Colonic mucosa (tissue), 4 donors: ENCODE results near the gene RNASEL. TPM values are rescaled to one million over a fixed set of nuclear protein-coding genes. Genes with fewer than 3 reads are reported as not detected.

ENCODE experiments used
- DNase-seq: peaks from one replicate; pipeline ENCODE4 v3.0.0-alpha.2; 2020
- H3K27ac ChIP-seq: fragments of 200-600 bp; one replicate; pipeline ENCODE4 v1.8.0; 2021
- H3K27me3 ChIP-seq: fragments of 200-600 bp; one replicate; pipeline ENCODE4 v1.8.0; 2021
- H3K36me3 ChIP-seq: fragments of 200-600 bp; one replicate; pipeline ENCODE4 v1.8.0; 2021
- H3K4me1 ChIP-seq: fragments of 200-600 bp; one replicate; pipeline ENCODE4 v1.8.0; 2021; ENCODE audit warnings: mild to moderate bottlenecking
- H3K4me3 ChIP-seq: fragments of 200-600 bp; one replicate; pipeline ENCODE4 v1.8.0; 2021
- H3K9ac ChIP-seq, 2 donors: one replicate each; pipeline ENCODE4 v1.7.0; 2013; ENCODE audit warnings: control low read depth in 2 of 2, low read depth in 2 of 2, low read length in 2 of 2
- H3K9me3 ChIP-seq: fragments of 200-600 bp; one replicate; pipeline ENCODE4 v1.8.0; 2021
- intact Hi-C: fragments of 100-400 bp; cut with DNase I; formaldehyde crosslinking; loops from one replicate; pipeline ENCODE4 v1.14.1; 2022
- total RNA-seq, 2 donors: library from RNA; stranded (reverse); fragmentation: NEBNext Ultra II Directional in 1 of 2; extraction: Animal tissue kit (Norgen Biotek cat#: 25700) in 1 of 2; gene quantifications; one replicate each; pipeline ENCODE4 v1.2.1, GENCODE V29; 2021
- TF ChIP-seq, protein P1 (sequence below): fragments of 200-600 bp; IDR thresholded peaks from one replicate; pipeline ENCODE4 v1.8.0; 2022; ENCODE audit warnings: antibody characterized with exemption, mild to moderate bottlenecking
- donor health status: healthy.
- donor health status: DM: no; HTN: no; CAD: no.
- donor health status: DM: no; HTN: no; CAD: no.

Gene RNASEL
- total RNA-seq, 2 donors from 2014 or later, result 16.2 to 19.5 TPM

DNA sequence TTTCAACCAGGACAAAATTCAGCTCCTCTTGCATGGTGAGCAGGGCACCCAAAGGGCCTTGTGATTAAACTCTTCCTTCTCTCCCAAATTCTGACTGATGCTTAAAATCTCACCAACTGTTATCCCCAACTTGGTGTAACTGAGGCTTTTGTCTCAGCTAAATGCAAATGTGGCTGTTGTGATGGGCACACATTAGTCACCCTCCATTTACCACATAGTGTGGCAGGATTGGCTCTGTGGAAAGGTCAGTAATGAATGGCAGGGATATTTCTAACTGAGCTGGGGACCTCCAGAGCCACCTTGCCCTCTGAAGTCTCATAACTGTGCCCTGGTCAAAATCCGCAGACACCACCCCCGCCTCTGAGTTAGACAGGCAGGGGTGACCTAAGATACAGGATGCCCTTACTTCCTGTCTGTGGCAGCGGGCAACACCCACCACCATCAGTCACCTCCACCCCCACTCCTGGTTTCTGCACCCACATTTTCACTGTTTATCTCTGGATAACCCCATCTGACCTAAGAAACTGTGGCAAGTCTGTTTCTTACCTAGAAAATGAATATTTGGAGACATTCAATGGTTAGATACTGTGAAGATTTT lies 40.5 kb upstream of the RNASEL start:
- Histone ChIP-seq H3K27ac (no peak overlapping the region), H3K27me3 (no peaks in the 10 kb centered on the region), H3K9ac (no peak overlapping the region), H3K36me3 (no peaks in the 10 kb centered on the region), H3K4me3 (no peak overlapping the region), H3K9me3 (no peaks in the 10 kb centered on the region), H3K4me1 (no peaks in the 10 kb centered on the region)
- intact Hi-C loops, result no loop called here
- TF ChIP-seq, protein P1, sequence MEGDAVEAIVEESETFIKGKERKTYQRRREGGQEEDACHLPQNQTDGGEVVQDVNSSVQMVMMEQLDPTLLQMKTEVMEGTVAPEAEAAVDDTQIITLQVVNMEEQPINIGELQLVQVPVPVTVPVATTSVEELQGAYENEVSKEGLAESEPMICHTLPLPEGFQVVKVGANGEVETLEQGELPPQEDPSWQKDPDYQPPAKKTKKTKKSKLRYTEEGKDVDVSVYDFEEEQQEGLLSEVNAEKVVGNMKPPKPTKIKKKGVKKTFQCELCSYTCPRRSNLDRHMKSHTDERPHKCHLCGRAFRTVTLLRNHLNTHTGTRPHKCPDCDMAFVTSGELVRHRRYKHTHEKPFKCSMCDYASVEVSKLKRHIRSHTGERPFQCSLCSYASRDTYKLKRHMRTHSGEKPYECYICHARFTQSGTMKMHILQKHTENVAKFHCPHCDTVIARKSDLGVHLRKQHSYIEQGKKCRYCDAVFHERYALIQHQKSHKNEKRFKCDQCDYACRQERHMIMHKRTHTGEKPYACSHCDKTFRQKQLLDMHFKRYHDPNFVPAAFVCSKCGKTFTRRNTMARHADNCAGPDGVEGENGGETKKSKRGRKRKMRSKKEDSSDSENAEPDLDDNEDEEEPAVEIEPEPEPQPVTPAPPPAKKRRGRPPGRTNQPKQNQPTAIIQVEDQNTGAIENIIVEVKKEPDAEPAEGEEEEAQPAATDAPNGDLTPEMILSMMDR, result no peak
- DNase-seq, result no peak

DNA sequence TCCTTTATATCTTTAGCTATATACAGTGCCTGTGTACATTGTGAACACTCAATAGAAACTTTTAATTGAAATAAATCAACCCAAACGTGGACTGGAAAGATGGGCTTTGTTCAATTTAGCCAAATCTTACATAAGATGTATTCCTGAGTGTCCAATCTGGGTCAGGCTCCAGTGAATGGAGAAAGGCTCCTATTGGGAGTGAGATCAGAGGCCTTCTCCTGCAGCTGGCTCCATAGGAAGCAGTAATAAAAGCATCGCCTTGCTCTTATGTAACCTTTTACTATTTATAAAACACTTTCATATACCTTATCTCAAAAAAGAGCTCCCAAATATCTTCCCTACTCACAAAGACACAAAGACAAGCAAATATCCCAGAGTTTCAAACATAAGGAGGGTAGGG lies 40.0 kb upstream of the RNASEL start:
- H3K27ac ChIP-seq, result no peak overlapping the region
- TF ChIP-seq, protein P1, result no peak
- no peak overlapping the region for H3K4me3 ChIP-seq
- H3K9ac ChIP-seq, result no peak overlapping the region
- no peaks in the 10 kb centered on the region for H3K36me3 ChIP-seq
- DNase-seq, result no peak
- H3K9me3 ChIP-seq, result no peaks in the 10 kb centered on the region
- intact Hi-C loops, result no loop called here
- no peaks in the 10 kb centered on the region for H3K27me3 ChIP-seq
- H3K4me1 ChIP-seq, result no peaks in the 10 kb centered on the region

DNA sequence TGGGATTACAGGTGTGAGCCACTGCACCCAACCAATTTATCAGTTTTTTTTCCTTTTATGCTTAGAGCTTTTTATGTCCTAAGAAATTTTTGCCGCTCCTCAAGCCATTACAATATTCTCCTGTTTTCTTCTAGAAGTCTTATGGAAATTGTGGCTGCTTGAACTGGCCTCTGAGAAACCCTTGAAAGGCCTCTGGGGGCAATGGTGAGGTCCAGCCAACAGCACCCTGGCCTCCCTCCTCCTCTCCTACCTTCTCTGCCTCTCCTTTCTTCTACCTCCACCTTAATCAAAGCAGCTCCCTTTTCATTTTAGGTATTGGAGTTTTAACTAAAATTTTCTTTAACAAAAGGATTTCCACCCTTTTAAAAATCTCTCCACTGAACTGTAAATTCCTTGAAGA lies 39.6 kb upstream of the RNASEL start:
- no peak overlapping the region for H3K4me3 ChIP-seq
- no peak for DNase-seq
- no peaks in the 10 kb centered on the region for H3K36me3 ChIP-seq
- H3K27me3 ChIP-seq, result no peaks in the 10 kb centered on the region
- TF ChIP-seq, protein P1, result no peak
- intact Hi-C loops, result no loop called here
- H3K27ac ChIP-seq, result no peak overlapping the region
- no peaks in the 10 kb centered on the region for H3K9me3 ChIP-seq
- no peak overlapping the region for H3K9ac ChIP-seq
- H3K4me1 ChIP-seq, result no peaks in the 10 kb centered on the region

DNA sequence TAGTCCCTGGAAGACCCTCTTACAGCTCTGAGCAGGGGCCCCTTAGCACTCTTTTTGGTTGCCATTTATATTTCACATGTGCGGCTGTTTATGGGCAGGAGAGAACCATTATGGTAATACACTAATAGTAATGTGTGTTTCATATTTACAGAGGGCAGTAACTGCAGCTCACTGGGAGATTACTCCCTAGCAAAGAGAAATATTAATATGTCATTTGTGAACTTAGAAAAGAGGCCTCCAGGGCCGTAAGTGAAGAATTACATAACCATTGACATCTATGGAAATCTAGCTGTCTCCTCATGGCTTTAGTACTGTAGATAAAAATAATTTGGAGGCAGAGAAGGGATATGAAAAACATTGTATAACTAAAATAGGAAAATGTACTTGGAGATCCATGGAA lies 38.6 kb upstream of the RNASEL start:
- TF ChIP-seq, protein P1, result no peak
- H3K36me3 ChIP-seq, result no peaks in the 10 kb centered on the region
- H3K27me3 ChIP-seq, result no peaks in the 10 kb centered on the region
- no peak for DNase-seq
- intact Hi-C loops, result no loop called here
- no peak overlapping the region for H3K9ac ChIP-seq
- no peak overlapping the region for H3K27ac ChIP-seq
- H3K4me1 ChIP-seq, result no peaks in the 10 kb centered on the region
- no peaks in the 10 kb centered on the region for H3K9me3 ChIP-seq
- no peak overlapping the region for H3K4me3 ChIP-seq

DNA sequence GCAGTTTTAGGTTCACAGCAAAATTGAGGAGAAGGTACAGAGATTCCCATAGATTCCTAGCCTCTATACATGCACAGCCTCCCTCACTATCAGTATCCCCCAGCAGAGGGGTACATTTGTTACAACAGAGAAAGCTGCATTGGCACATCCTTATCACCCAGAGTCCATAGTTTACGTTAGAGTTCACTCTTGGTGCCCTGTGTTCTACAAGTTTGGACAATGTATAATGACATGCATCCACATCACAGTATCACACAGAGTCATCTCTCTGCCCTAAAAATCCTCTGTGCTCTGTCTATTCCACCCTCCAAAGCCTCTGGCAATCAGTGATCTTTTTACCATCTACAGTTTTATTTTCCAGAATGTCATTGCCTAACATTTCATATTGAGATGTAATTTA lies 37.5 kb upstream of the RNASEL start:
- Histone ChIP-seq H3K36me3 (no peaks in the 10 kb centered on the region), H3K4me1 (no peaks in the 10 kb centered on the region), H3K27ac (no peak overlapping the region), H3K4me3 (no peak overlapping the region), H3K9ac (no peak overlapping the region), H3K9me3 (no peaks in the 10 kb centered on the region), H3K27me3 (no peaks in the 10 kb centered on the region)
- TF ChIP-seq, protein P1, result no peak
- intact Hi-C loops, result no loop called here
- no peak for DNase-seq
